Measurements from ENCODE around the gene TRIL.

DNA sequence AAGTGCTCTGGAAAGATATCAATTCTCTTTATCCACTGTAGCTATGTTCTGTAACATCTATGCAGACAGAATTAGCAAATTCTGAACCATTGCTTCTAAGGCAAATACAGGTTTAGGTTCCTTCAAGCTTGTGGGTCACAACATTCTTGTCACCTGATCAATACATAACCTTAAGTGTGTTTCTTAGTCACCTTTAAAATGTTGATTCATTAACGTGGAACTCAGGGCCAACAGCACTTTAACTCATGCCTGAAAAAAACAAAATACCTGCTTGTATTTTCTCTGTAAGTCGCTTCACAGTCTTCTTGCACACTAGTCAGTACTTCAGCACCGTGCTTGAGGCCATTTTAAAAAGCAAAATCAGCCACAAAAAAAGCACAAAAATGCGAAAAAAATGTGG is 35.2 kb upstream of the TRIL start:
- TF ChIP-seq CTCF (IDR thresholded peaks at IDR 0.05 in 8 of 11, conservative IDR thresholded peaks at IDR 0.05 in 3 of 11) (no peak), POLR2A (IDR thresholded peaks at IDR 0.05) (no peak)

Data from spleen (tissue), 7 donors.